Stimulated activated naive CD8-positive, alpha-beta T cell treated with anti-CD3 and anti-CD28 coated beads, Interleukin-15, amount 100 ng/mL, for 72 hours (primary cell): ENCODE data around the gene CTR9.

ENCODE experiments used
- ATAC-seq: fragments of 150-1000 bp; cut with Tn5 transposase; 2 replicates; pipeline ENCODE4 v1.10.0; 2021; ENCODE audit warnings: mild to moderate bottlenecking, moderate library complexity
- DNase-seq, 2 donors: peaks; one replicate each; pipeline ENCODE4 v3.0.0; 2021 to 2022
- H3K27ac Mint-ChIP-seq, 2 donors: one replicate each; pipeline ENCODE4 v1.8.0; 2022; ENCODE audit warnings: mild to moderate bottlenecking in 2 of 2, mixed read lengths in 2 of 2, moderate library complexity in 2 of 2
- H3K27me3 Mint-ChIP-seq: one replicate; pipeline ENCODE4 v1.8.0; 2022; ENCODE audit warnings: mixed read lengths
- H3K4me1 Mint-ChIP-seq: one replicate; pipeline ENCODE4 v1.8.0; 2022; ENCODE audit warnings: mild to moderate bottlenecking, mixed read lengths
- H3K4me3 Mint-ChIP-seq, 2 donors: one replicate each; pipeline ENCODE4 v1.8.0; 2022; ENCODE audit warnings: mild to moderate bottlenecking in 2 of 2, mixed read lengths in 2 of 2, moderate library complexity in 1 of 2
- H3K9me3 Mint-ChIP-seq, 2 donors: one replicate each; pipeline ENCODE4 v1.8.0; 2022; ENCODE audit warnings: mixed read lengths in 2 of 2

The CTR9 gene

GRCh38 chr11:10728789-10729472 lies 22.1 kb upstream of the CTR9 start:
- DNase-seq, result no peak
- ATAC-seq, result no peak
- no peak overlapping the region for H3K27ac Mint-ChIP-seq
- H3K4me3 Mint-ChIP-seq, result no peak overlapping the region
- no peaks in the 10 kb centered on the region for H3K9me3 Mint-ChIP-seq
- H3K27me3 Mint-ChIP-seq, result peaks cover 51% of the 10 kb centered on the region
- peaks cover 31% of the 10 kb centered on the region for H3K4me1 Mint-ChIP-seq

GRCh38 chr11:10730151-10730550 lies 20.9 kb upstream of the CTR9 start:
- H3K4me3 Mint-ChIP-seq, result no peak overlapping the region
- peaks cover 46% of the 10 kb centered on the region for H3K27me3 Mint-ChIP-seq
- H3K4me1 Mint-ChIP-seq, result peaks cover 26% of the 10 kb centered on the region
- H3K27ac Mint-ChIP-seq, result no peak overlapping the region
- no peaks in the 10 kb centered on the region for H3K9me3 Mint-ChIP-seq
- DNase-seq (no peak), ATAC-seq (no peak)

GRCh38 chr11:10731064-10731680 lies 19.9 kb upstream of the CTR9 start:
- Mint-ChIP-seq H3K9me3 (no peaks in the 10 kb centered on the region), H3K4me3 (no peak overlapping the region), H3K27ac (no peak overlapping the region), H3K4me1 (peaks cover 26% of the 10 kb centered on the region), H3K27me3 (peaks cover 46% of the 10 kb centered on the region)
- DNase-seq (no peak), ATAC-seq (no peak)

GRCh38 chr11:10735481-10736475 lies 15.3 kb upstream of the CTR9 start:
- DNase-seq, result peak; percentile 89
- peak; percentile 98 for ATAC-seq
- no peaks in the 10 kb centered on the region for H3K9me3 Mint-ChIP-seq
- peak overlapping the region; percentile 46 to 63 for H3K4me3 Mint-ChIP-seq
- H3K27ac Mint-ChIP-seq, result peak overlapping the region in 1 of 2 donors; percentile 44
- peaks cover 16% of the 10 kb centered on the region for H3K27me3 Mint-ChIP-seq
- peaks cover 13% of the 10 kb centered on the region for H3K4me1 Mint-ChIP-seq

- Mint-ChIP-seq H3K4me1 (peaks cover 20% of the 10 kb centered on the region), H3K27me3 (no peaks in the 10 kb centered on the region), H3K9me3 (no peaks in the 10 kb centered on the region), H3K27ac (no peak overlapping the region), H3K4me3 (peak overlapping the region; percentile 8 to 47)
- ATAC-seq (peak; percentile 95), DNase-seq (no peak)
Measured at GRCh38 chr11:10742460-10743208, 8.4 kb upstream of the CTR9 start.

- DNase-seq (peak in 1 of 2 donors; percentile 22), ATAC-seq (peak; percentile 25)
- Mint-ChIP-seq H3K4me3 (peak overlapping the region; percentile 63 to 71), H3K4me1 (peaks cover 28% of the 10 kb centered on the region), H3K9me3 (no peaks in the 10 kb centered on the region), H3K27ac (no peak overlapping the region), H3K27me3 (no peaks in the 10 kb centered on the region)
Measured at GRCh38 chr11:10743354-10744000, 7.6 kb upstream of the CTR9 start.

- H3K4me3 Mint-ChIP-seq, result peak overlapping the region; percentile 63 to 71
- H3K4me1 Mint-ChIP-seq, result peaks cover 33% of the 10 kb centered on the region
- no peaks in the 10 kb centered on the region for H3K9me3 Mint-ChIP-seq
- no peaks in the 10 kb centered on the region for H3K27me3 Mint-ChIP-seq
- ATAC-seq, result no peak
- DNase-seq, result no peak
- H3K27ac Mint-ChIP-seq, result no peak overlapping the region
Measured at GRCh38 chr11:10744206-10744605, 6.8 kb upstream of the CTR9 start.

- no peaks in the 10 kb centered on the region for H3K9me3 Mint-ChIP-seq
- no peak overlapping the region for H3K27ac Mint-ChIP-seq
Measured at GRCh38 chr11:10746871-10747270, 4.2 kb upstream of the CTR9 start.

GRCh38 chr11:10747733-10748132 lies 3.3 kb upstream of the CTR9 start:
- Mint-ChIP-seq H3K27me3 (no peaks in the 10 kb centered on the region), H3K27ac (no peak overlapping the region), H3K4me3 (no peak overlapping the region), H3K9me3 (no peaks in the 10 kb centered on the region), H3K4me1 (peaks cover 39% of the 10 kb centered on the region)
- no peak for ATAC-seq
- DNase-seq, result no peak

More at GRCh38 chr11:10746871-10747270, 4.2 kb upstream of the CTR9 start:
- DNase-seq (no peak), ATAC-seq (no peak)
- H3K4me1 Mint-ChIP-seq, result peaks cover 38% of the 10 kb centered on the region
- no peaks in the 10 kb centered on the region for H3K27me3 Mint-ChIP-seq
- no peak overlapping the region for H3K4me3 Mint-ChIP-seq

- no peak for DNase-seq
- Mint-ChIP-seq H3K9me3 (no peaks in the 10 kb centered on the region), H3K4me3 (no peak overlapping the region), H3K4me1 (peaks cover 24% of the 10 kb centered on the region), H3K27ac (no peak overlapping the region), H3K27me3 (no peaks in the 10 kb centered on the region)
- ATAC-seq, result no peak
Measured at GRCh38 chr11:10749476-10749875, 1.6 kb upstream of the CTR9 start.

GRCh38 chr11:10751581-10751940 lies 515 bp downstream of the CTR9 start:
- peak overlapping the region; percentile 95 for H3K4me3 Mint-ChIP-seq
- no peak for ATAC-seq

GRCh38 chr11:10752061-10752460 lies 1.0 kb downstream of the CTR9 start:
- DNase-seq (no peak), ATAC-seq (no peak)
- Mint-ChIP-seq H3K27me3 (no peaks in the 10 kb centered on the region), H3K9me3 (no peaks in the 10 kb centered on the region), H3K4me1 (peaks cover 24% of the 10 kb centered on the region), H3K27ac (peak overlapping the region in 1 of 2 donors; percentile 90), H3K4me3 (peak overlapping the region; percentile 95)

More at GRCh38 chr11:10751581-10751940, 515 bp downstream of the CTR9 start:
- Mint-ChIP-seq H3K9me3 (no peaks in the 10 kb centered on the region), H3K27ac (peak overlapping the region; percentile 90 to 93), H3K4me1 (peaks cover 24% of the 10 kb centered on the region), H3K27me3 (no peaks in the 10 kb centered on the region)
- DNase-seq, result no peak

GRCh38 chr11:10752486-10752885 lies 1.4 kb downstream of the CTR9 start:
- ATAC-seq (no peak), DNase-seq (no peak)
- H3K27ac Mint-ChIP-seq, result no peak overlapping the region
- no peaks in the 10 kb centered on the region for H3K9me3 Mint-ChIP-seq
- H3K27me3 Mint-ChIP-seq, result no peaks in the 10 kb centered on the region
- H3K4me1 Mint-ChIP-seq, result peaks cover 24% of the 10 kb centered on the region
- peak overlapping the region; percentile 95 for H3K4me3 Mint-ChIP-seq

- H3K9me3 Mint-ChIP-seq, result no peaks in the 10 kb centered on the region
- H3K27me3 Mint-ChIP-seq, result no peaks in the 10 kb centered on the region
- H3K4me1 Mint-ChIP-seq, result no peaks in the 10 kb centered on the region
- H3K4me3 Mint-ChIP-seq, result no peak overlapping the region
- ATAC-seq (no peak), DNase-seq (no peak)
- H3K27ac Mint-ChIP-seq, result no peak overlapping the region
Measured at GRCh38 chr11:10758957-10759356, 7.9 kb downstream of the CTR9 start.
